IMR-90 (cell line): ENCODE measurements around the gene PLEKHH1. TPM values are rescaled to one million over a fixed set of nuclear protein-coding genes. Genes with fewer than 3 reads are reported as not detected.

Source experiments
- ATAC-seq: fragments of 200-7000 bp; cut with Tn5 transposase; 2 replicates; pipeline ENCODE4 v1.9.1; 2020; ENCODE audit warnings: low read depth, mild to moderate bottlenecking, moderate library complexity
- BruUV-seq: library from RNA; stranded (reverse); fragments of 400-500 nt; replicated peaks from 2 replicates; lab custom pipeline; 2021; lab: Mats Ljungman, UMichigan
- CTCF ChIA-PET: fragments of 300-600 bp; formaldehyde crosslinking; extraction: SDS; loops from one replicate; lab custom pipeline; 2021; ENCODE audit warnings: antibody characterized with exemption; lab: Yijun Ruan, JAX
- POLR2A ChIA-PET: fragments of 300-600 bp; sonication (Branson Sonifier 250); formaldehyde crosslinking; loops from one replicate; lab custom pipeline; 2022; ENCODE audit warnings: antibody characterized with exemption; ENCODE audit not compliant: unreplicated experiment; lab: Charles Lee
- DNase-seq: peaks from one replicate; pipeline ENCODE4 v3.0.0; 2013
- H2AFZ ChIP-seq: replicated peaks from 2 replicates; pipeline ENCODE3; 2013; ENCODE audit warnings: low read length, mild to moderate bottlenecking; ENCODE audit not compliant: poor library complexity
- H2AK5ac ChIP-seq: 2 replicates; pipeline ENCODE4 v1.6.1; 2013; ENCODE audit warnings: low read depth, low read length, inconsistent platforms
- H2AK9ac ChIP-seq: replicated peaks from 2 replicates; pipeline ENCODE3; 2013; ENCODE audit warnings: mild to moderate bottlenecking, low read depth, low read length, moderate library complexity; ENCODE audit not compliant: poor library complexity
- H2BK120ac ChIP-seq: 2 replicates; pipeline ENCODE4 v1.6.1; 2013; ENCODE audit warnings: low read depth, low read length, inconsistent platforms
- H2BK15ac ChIP-seq: 3 replicates; pipeline ENCODE4 v1.6.1; 2013; ENCODE audit warnings: low read depth, low read length, inconsistent platforms
- H2BK20ac ChIP-seq: 2 replicates; pipeline ENCODE4 v1.6.1; 2013; ENCODE audit warnings: low read depth, mild to moderate bottlenecking, inconsistent platforms, low read length, moderate library complexity
- H2BK5ac ChIP-seq: 2 replicates; pipeline ENCODE4 v1.6.1; 2013; ENCODE audit warnings: mild to moderate bottlenecking, low read depth, low read length, inconsistent platforms; ENCODE audit not compliant: poor library complexity, severe bottlenecking
- H3K14ac ChIP-seq: replicated peaks from 2 replicates; pipeline ENCODE4 v1.6.1; 2013; ENCODE audit warnings: low read depth, low read length, inconsistent platforms
- H3K18ac ChIP-seq: 2 replicates; pipeline ENCODE4 v1.6.1; 2013; ENCODE audit warnings: low read depth, low read length, control low read depth
- H3K23ac ChIP-seq: 2 replicates; pipeline ENCODE4 v1.6.1; 2013; ENCODE audit warnings: low read depth, low read length, inconsistent platforms
- H3K27ac ChIP-seq: 2 replicates; pipeline ENCODE4 v1.5.1; 2013; ENCODE audit warnings: mild to moderate bottlenecking, control low read depth, low read length; ENCODE audit not compliant: insufficient read depth
- H3K27me3 ChIP-seq: 2 replicates; pipeline ENCODE4 v1.6.1; 2013; ENCODE audit warnings: low read length; ENCODE audit not compliant: control insufficient read depth, insufficient read depth
- H3K36me3 ChIP-seq: 2 replicates; pipeline ENCODE4 v1.6.1; 2013; ENCODE audit warnings: low read length, mixed read lengths; ENCODE audit not compliant: control insufficient read depth, insufficient read depth
- H3K4ac ChIP-seq: 2 replicates; pipeline ENCODE4 v1.6.1; 2013; ENCODE audit warnings: low read depth, low read length, inconsistent platforms
- H3K4me1 ChIP-seq: 2 replicates; pipeline ENCODE4 v1.6.1; 2013; ENCODE audit warnings: low read length, mixed read lengths; ENCODE audit not compliant: control insufficient read depth, insufficient read depth
- H3K4me2 ChIP-seq: 2 replicates; pipeline ENCODE4 v1.6.1; 2013; ENCODE audit warnings: low read depth, mild to moderate bottlenecking, control low read depth, low read length, moderate library complexity
- H3K4me3 ChIP-seq: 2 replicates; pipeline ENCODE4 v1.5.1; 2013; ENCODE audit warnings: low read depth, mild to moderate bottlenecking, control low read depth, low read length, moderate library complexity; ENCODE audit not compliant: insufficient read depth
- H3K56ac ChIP-seq: 2 replicates; pipeline ENCODE4 v1.6.1; 2013; ENCODE audit warnings: low read length, inconsistent platforms; ENCODE audit not compliant: insufficient read depth; ENCODE audit errors: extremely low read depth
- H3K79me1 ChIP-seq, 2 experiments: 2 replicates each; pipeline ENCODE4 v1.6.1; 2013; ENCODE audit warnings: low read length in 2 of 2, inconsistent platforms in 1 of 2, low read depth in 1 of 2
- H3K9ac ChIP-seq: 2 replicates; pipeline ENCODE4 v1.6.1; 2013; ENCODE audit warnings: low read depth, low read length, control low read depth
- H3K9me1 ChIP-seq: 2 replicates; pipeline ENCODE4 v1.6.1; 2013; ENCODE audit warnings: low read length, inconsistent platforms; ENCODE audit not compliant: insufficient read depth
- H3K9me3 ChIP-seq: 2 replicates; pipeline ENCODE4 v1.6.1; 2013; ENCODE audit warnings: low read length; ENCODE audit not compliant: control insufficient read depth, insufficient read depth
- H4K20me1 ChIP-seq: 2 replicates; pipeline ENCODE4 v1.6.1; 2013; ENCODE audit warnings: low read length, inconsistent platforms; ENCODE audit not compliant: insufficient read depth
- H4K5ac ChIP-seq: 2 replicates; pipeline ENCODE4 v1.6.1; 2013; ENCODE audit warnings: mild to moderate bottlenecking, low read depth, low read length, control low read depth
- H4K8ac ChIP-seq, 2 experiments: 2 replicates each; pipeline ENCODE4 v1.6.1; 2013; ENCODE audit warnings: low read depth in 2 of 2, low read length in 2 of 2, control low read depth in 1 of 2, inconsistent platforms in 1 of 2
- H4K91ac ChIP-seq: 2 replicates; pipeline ENCODE4 v1.6.1; 2013; ENCODE audit warnings: low read depth, low read length, inconsistent platforms; ENCODE audit not compliant: insufficient read depth
- BHLHE40 ChIP-seq: fragments of 150-350 bp; IDR thresholded peaks from 2 replicates; pipeline ENCODE4 v1.6.1; 2016; ENCODE audit warnings: mild to moderate bottlenecking, low read depth, low read length
- CEBPB ChIP-seq: IDR thresholded peaks from 2 replicates; pipeline ENCODE4 v1.6.1; 2012; ENCODE audit warnings: low read depth, low read length, improper control_type of control experiment
- CHD1 ChIP-seq: IDR thresholded peaks from 2 replicates; pipeline ENCODE4 v1.6.1; 2012; ENCODE audit warnings: low read depth, low read length, improper control_type of control experiment
- CTCF ChIP-seq: conservative IDR thresholded peaks from 2 replicates; pipeline ENCODE4 v1.5.1; 2012; ENCODE audit warnings: mild to moderate bottlenecking, low read depth, low read length, improper control_type of control experiment
- ELK1 ChIP-seq: fragments of 150-350 bp; IDR thresholded peaks from 2 replicates; pipeline ENCODE4 v1.6.1; 2016; ENCODE audit warnings: low read depth, mild to moderate bottlenecking, low read length, moderate library complexity, borderline replicate concordance
- FOS ChIP-seq: fragments of 150-350 bp; IDR thresholded peaks from 2 replicates; pipeline ENCODE4 v1.6.1; 2016; ENCODE audit warnings: low read depth, low read length
- MAFK ChIP-seq: IDR thresholded peaks from 2 replicates; pipeline ENCODE4 v1.6.1; 2012; ENCODE audit warnings: low read depth, low read length, improper control_type of control experiment
- MAZ ChIP-seq: IDR thresholded peaks from 2 replicates; pipeline ENCODE4 v1.6.1; 2012; ENCODE audit warnings: low read depth, mild to moderate bottlenecking, low read length, improper control_type of control experiment, moderate library complexity, borderline replicate concordance
- MXI1 ChIP-seq: IDR thresholded peaks from 2 replicates; pipeline ENCODE4 v1.6.1; 2012; ENCODE audit warnings: low read depth, mild to moderate bottlenecking, low read length, moderate library complexity, borderline replicate concordance
- NFE2L2 ChIP-seq: fragments of 150-350 bp; IDR thresholded peaks from 2 replicates; pipeline ENCODE4 v1.6.1; 2016; ENCODE audit warnings: low read depth, mild to moderate bottlenecking, low read length
- POLR2A ChIP-seq: IDR thresholded peaks from 2 replicates; pipeline ENCODE4 v1.6.1; 2012; ENCODE audit warnings: mild to moderate bottlenecking, low read depth, low read length
- RAD21 ChIP-seq: IDR thresholded peaks from 2 replicates; pipeline ENCODE4 v1.6.1; 2012; ENCODE audit warnings: low read length, improper control_type of control experiment
- RCOR1 ChIP-seq: IDR thresholded peaks from 2 replicates; pipeline ENCODE4 v1.6.1; 2012; ENCODE audit warnings: mild to moderate bottlenecking, low read length, improper control_type of control experiment; ENCODE audit not compliant: insufficient replicate concordance
- RFX5 ChIP-seq: IDR thresholded peaks from 2 replicates; pipeline ENCODE4 v1.8.0; 2012; ENCODE audit warnings: low read depth, mild to moderate bottlenecking, low read length, moderate library complexity
- SMC3 ChIP-seq: fragments of 150-350 bp; IDR thresholded peaks from 2 replicates; pipeline ENCODE4 v1.6.1; 2016; ENCODE audit warnings: low read depth, mild to moderate bottlenecking, antibody characterized with exemption, low read length, moderate library complexity
- USF2 ChIP-seq: fragments of 150-350 bp; IDR thresholded peaks from 2 replicates; pipeline ENCODE4 v1.6.1; 2017; ENCODE audit warnings: mild to moderate bottlenecking, antibody characterized with exemption, low read length, low read depth
- WGBS, 2 experiments: methylation state at CpG; one replicate each; pipeline versions ENCODE4 v1.1.5 to v1.1.7; 2013; ENCODE audit warnings: missing lambda C conversion rate in 2 of 2; ENCODE audit not compliant: insufficient read length in 1 of 2; ENCODE audit errors: extremely low coverage in 2 of 2; 5-methylcytosine and 5-hydroxymethylcytosine counted together
- dilution Hi-C: fragments of 300-500 bp; cut with HindIII; formaldehyde crosslinking; loops from one replicate; pipeline ENCODE4 v1.14.3; 2018; ENCODE audit warnings: low sequenced_read_pairs; ENCODE audit not compliant: unreplicated experiment
- in situ Hi-C: fragments of 300-500 bp; cut with MboI; formaldehyde crosslinking; loops from 3 replicates; pipeline ENCODE4 v1.14.3; 2019; ENCODE audit warnings: low sequenced_read_pairs, inconsistent platforms, mixed read lengths
- intact Hi-C: fragments of 100-400 bp; cut with micrococcal nuclease; formaldehyde crosslinking; loops from 2 replicates; pipeline ENCODE4 v1.10.0; 2022
- polyA plus RNA-seq, 3 experiments: library from polyadenylated mRNA; depleted of rRNA; stranded (reverse); fragments of >200 nt; gene quantifications; 2 replicates each; pipeline ENCODE4 v1.2.3, GENCODE V29; 2012; ENCODE audit warnings: low replicate concordance in 1 of 3
- total RNA-seq: library from RNA; depleted of rRNA; stranded (reverse); fragments of >200 nt; gene quantifications from 2 replicates; pipeline ENCODE4 v1.2.3, GENCODE V29; 2012

Gene PLEKHH1
- total and polyA plus RNA-seq, 2 of the 4 experiments (the other 2 are of a cell fraction) = under 0.01 to 0.34 TPM

- no peak for ATAC-seq
- H2BK20ac ChIP-seq = no peak overlapping the region
- no peak overlapping the region for H3K23ac ChIP-seq
- H3K9me3 ChIP-seq = no peaks in the 10 kb centered on the region
- no peak overlapping the region for H3K56ac ChIP-seq
- DNase-seq = no peak
- H3K4me3 ChIP-seq = no peak overlapping the region
- no peak overlapping the region for H2AK9ac ChIP-seq
- no peak overlapping the region for H2AFZ ChIP-seq
- in situ Hi-C loops = no loop called here
- H4K91ac ChIP-seq = no peak overlapping the region
- ChIA-PET CTCF (interaction anchor here (0.8 to 3.6 kb wide), 15 partner anchors 9 to 187 kb away, joined by 3 to 39 read pairs (median 4); partner anchors contain the start of gene PLEKHH1), POLR2A (no interaction called here)
- no peak overlapping the region for H4K5ac ChIP-seq
- no peak overlapping the region for H2BK120ac ChIP-seq
- peaks cover 9% of the 10 kb centered on the region for H3K27me3 ChIP-seq
- H2AK5ac ChIP-seq = no peak overlapping the region
- H3K18ac ChIP-seq = no peak overlapping the region
- WGBS, 2 experiments = 82% methylated on average over 9 of the region's 19 CpGs; no CpG with 5 or more reads in 1 of the 2 experiments
- BruUV-seq = no TSS peak
- no peaks in the 10 kb centered on the region for H3K36me3 ChIP-seq
- H3K27ac ChIP-seq = no peak overlapping the region
- no peak overlapping the region for H3K9ac ChIP-seq
- TF ChIP-seq CHD1 = no peak
- TF ChIP-seq BHLHE40 = no peak
- TF ChIP-seq MXI1 = no peak
- no peak for TF ChIP-seq POLR2A
- no peak for TF ChIP-seq SMC3
- TF ChIP-seq MAFK = no peak
- no peak for TF ChIP-seq ELK1
- TF ChIP-seq USF2 = no peak
- TF ChIP-seq RFX5 = no peak
- TF ChIP-seq CEBPB = no peak
- no peak for TF ChIP-seq RAD21
- TF ChIP-seq MAZ = no peak
- no peak for TF ChIP-seq FOS
- no peak for TF ChIP-seq RCOR1
- no peak for TF ChIP-seq NFE2L2
- TF ChIP-seq CTCF = no peak
- no peaks in the 10 kb centered on the region for H3K4me1 ChIP-seq
- H4K8ac ChIP-seq = no peak overlapping the region
- H3K9me1 ChIP-seq = no peaks in the 10 kb centered on the region
- no peak overlapping the region for H2BK5ac ChIP-seq
- H2BK15ac ChIP-seq = no peak overlapping the region
- intact Hi-C loops = loop anchor here (1.0 kb wide), 2 partner anchors 46 to 145 kb away; no protein-coding TSS in a partner anchor
- no peaks in the 10 kb centered on the region for H4K20me1 ChIP-seq
- no peak overlapping the region for H3K4ac ChIP-seq
- dilution Hi-C loops = no loop called here
- H3K14ac ChIP-seq = no peak overlapping the region
- H3K79me1 ChIP-seq = no peaks in the 10 kb centered on the region
- no peak overlapping the region for H3K4me2 ChIP-seq
Measured at GRCh38 chr14:67571991-67572323, 38.9 kb downstream of the PLEKHH1 start.
